HG02610 (cell line): ENCODE results near the gene HMCES.
A peak's percentile ranks its signal among the peaks of the same experiment; 100 is the strongest.

Experiments used
- ATAC-seq: cut with Tn5 transposase; IDR thresholded peaks from one replicate; pipeline ENCODE4 v1.9.1; 2021; ENCODE audit warnings: mild to moderate bottlenecking, moderate library complexity; ENCODE audit not compliant: unreplicated experiment

Gene HMCES

GRCh38 chr3:129278439-129278965 is at the start of gene HMCES:
Gene HMCES (plus strand): TSS chr3:129278870. CDS start chr3:129279733, 863 bp downstream.
- peak; percentile 50 for ATAC-seq

GRCh38 chr3:129228891-129229585 is 49.6 kb upstream of the HMCES start:
- no peak for ATAC-seq

GRCh38 chr3:129230311-129231019 is 48.2 kb upstream of the HMCES start:
- no peak for ATAC-seq

- ATAC-seq, result no peak
Measured at GRCh38 chr3:129231331-129232119, 47.1 kb upstream of the HMCES start.

GRCh38 chr3:129233538-129233937 is 45.1 kb upstream of the HMCES start:
- ATAC-seq, result peak; percentile 75

GRCh38 chr3:129234441-129234840 is 44.2 kb upstream of the HMCES start:
- ATAC-seq, result no peak

- ATAC-seq, result no peak
Measured at GRCh38 chr3:129235344-129235917, 43.2 kb upstream of the HMCES start.

- no peak for ATAC-seq
Measured at GRCh38 chr3:129238945-129239705, 39.5 kb upstream of the HMCES start.

- no peak for ATAC-seq
Measured at GRCh38 chr3:129239991-129240390, 38.7 kb upstream of the HMCES start.

- ATAC-seq, result no peak
Measured at GRCh38 chr3:129240436-129240835, 38.2 kb upstream of the HMCES start.

GRCh38 chr3:129245141-129245540 is 33.5 kb upstream of the HMCES start:
- ATAC-seq, result no peak

- peak; percentile 55 for ATAC-seq
Measured at GRCh38 chr3:129245641-129246306, 32.9 kb upstream of the HMCES start.

- ATAC-seq, result no peak
Measured at GRCh38 chr3:129246636-129247035, 32.0 kb upstream of the HMCES start.

GRCh38 chr3:129248286-129248979 is 30.2 kb upstream of the HMCES start:
- no peak for ATAC-seq

- ATAC-seq, result peak; percentile 73
Measured at GRCh38 chr3:129249284-129250065, 29.2 kb upstream of the HMCES start, which contains the start of gene COPG1. Gene COPG1 (plus strand): TSS chr3:129249606. CDS start chr3:129249710, 104 bp downstream.

GRCh38 chr3:129252748-129253147 is 25.9 kb upstream of the HMCES start:
- no peak for ATAC-seq

GRCh38 chr3:129254536-129255230 is 24.0 kb upstream of the HMCES start:
- ATAC-seq, result no peak

GRCh38 chr3:129256270-129256669 is 22.4 kb upstream of the HMCES start:
- no peak for ATAC-seq
